Brain microvascular endothelial cell (primary cell): ENCODE data around the gene GJB3.
A peak's percentile ranks its signal among the peaks of the same experiment; 100 is the strongest.

Source experiments
- DNase-seq: peaks from one replicate; pipeline ENCODE4 v3.0.0-alpha.2; 2020
- H3K27ac ChIP-seq: fragments of 250-450 bp; sonication (Bioruptor Pico); 2 replicates; pipeline ENCODE4 v1.5.1; 2020; ENCODE audit warnings: mild to moderate bottlenecking, moderate library complexity
- H3K27me3 ChIP-seq: fragments of 250-450 bp; sonication (Bioruptor Pico); replicated peaks from 2 replicates; pipeline ENCODE4 v1.5.1; 2020; ENCODE audit warnings: mild to moderate bottlenecking
- H3K36me3 ChIP-seq: fragments of 250-450 bp; sonication (Bioruptor Pico); replicated peaks from 2 replicates; pipeline ENCODE4 v1.5.1; 2020; ENCODE audit warnings: mild to moderate bottlenecking
- H3K4me3 ChIP-seq: 2 replicates; pipeline ENCODE4 v1.5.1; 2011; ENCODE audit warnings: low read depth, mild to moderate bottlenecking, control low read depth, low read length, moderate library complexity
- in situ Hi-C: cut with HindIII; loops from 2 replicates; pipeline ENCODE4 v1.10.0; 2017; ENCODE audit warnings: low sequenced_read_pairs, low pct_ligation_motif_present
- TF ChIP-seq, protein P1 (sequence below): IDR thresholded peaks from 2 replicates; pipeline ENCODE4 v1.5.1; 2011; ENCODE audit warnings: low read depth, mild to moderate bottlenecking, moderate library complexity, low read length, control low read depth, inconsistent platforms; ENCODE audit errors: missing control alignments

Gene GJB3

DNA sequence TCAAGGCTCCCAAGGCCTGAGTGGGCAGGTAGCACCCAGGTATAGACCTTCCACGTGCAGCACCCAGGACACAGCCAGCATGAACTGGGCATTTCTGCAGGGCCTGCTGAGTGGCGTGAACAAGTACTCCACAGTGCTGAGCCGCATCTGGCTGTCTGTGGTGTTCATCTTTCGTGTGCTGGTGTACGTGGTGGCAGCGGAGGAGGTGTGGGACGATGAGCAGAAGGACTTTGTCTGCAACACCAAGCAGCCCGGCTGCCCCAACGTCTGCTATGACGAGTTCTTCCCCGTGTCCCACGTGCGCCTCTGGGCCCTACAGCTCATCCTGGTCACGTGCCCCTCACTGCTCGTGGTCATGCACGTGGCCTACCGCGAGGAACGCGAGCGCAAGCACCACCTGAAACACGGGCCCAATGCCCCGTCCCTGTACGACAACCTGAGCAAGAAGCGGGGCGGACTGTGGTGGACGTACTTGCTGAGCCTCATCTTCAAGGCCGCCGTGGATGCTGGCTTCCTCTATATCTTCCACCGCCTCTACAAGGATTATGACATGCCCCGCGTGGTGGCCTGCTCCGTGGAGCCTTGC lies 19.7 kb upstream of the GJB3 start:
- in situ Hi-C loops: no loop called here
- TF ChIP-seq, protein P1, sequence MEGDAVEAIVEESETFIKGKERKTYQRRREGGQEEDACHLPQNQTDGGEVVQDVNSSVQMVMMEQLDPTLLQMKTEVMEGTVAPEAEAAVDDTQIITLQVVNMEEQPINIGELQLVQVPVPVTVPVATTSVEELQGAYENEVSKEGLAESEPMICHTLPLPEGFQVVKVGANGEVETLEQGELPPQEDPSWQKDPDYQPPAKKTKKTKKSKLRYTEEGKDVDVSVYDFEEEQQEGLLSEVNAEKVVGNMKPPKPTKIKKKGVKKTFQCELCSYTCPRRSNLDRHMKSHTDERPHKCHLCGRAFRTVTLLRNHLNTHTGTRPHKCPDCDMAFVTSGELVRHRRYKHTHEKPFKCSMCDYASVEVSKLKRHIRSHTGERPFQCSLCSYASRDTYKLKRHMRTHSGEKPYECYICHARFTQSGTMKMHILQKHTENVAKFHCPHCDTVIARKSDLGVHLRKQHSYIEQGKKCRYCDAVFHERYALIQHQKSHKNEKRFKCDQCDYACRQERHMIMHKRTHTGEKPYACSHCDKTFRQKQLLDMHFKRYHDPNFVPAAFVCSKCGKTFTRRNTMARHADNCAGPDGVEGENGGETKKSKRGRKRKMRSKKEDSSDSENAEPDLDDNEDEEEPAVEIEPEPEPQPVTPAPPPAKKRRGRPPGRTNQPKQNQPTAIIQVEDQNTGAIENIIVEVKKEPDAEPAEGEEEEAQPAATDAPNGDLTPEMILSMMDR: no peak
- no peaks in the 10 kb centered on the region for H3K36me3 ChIP-seq

DNA sequence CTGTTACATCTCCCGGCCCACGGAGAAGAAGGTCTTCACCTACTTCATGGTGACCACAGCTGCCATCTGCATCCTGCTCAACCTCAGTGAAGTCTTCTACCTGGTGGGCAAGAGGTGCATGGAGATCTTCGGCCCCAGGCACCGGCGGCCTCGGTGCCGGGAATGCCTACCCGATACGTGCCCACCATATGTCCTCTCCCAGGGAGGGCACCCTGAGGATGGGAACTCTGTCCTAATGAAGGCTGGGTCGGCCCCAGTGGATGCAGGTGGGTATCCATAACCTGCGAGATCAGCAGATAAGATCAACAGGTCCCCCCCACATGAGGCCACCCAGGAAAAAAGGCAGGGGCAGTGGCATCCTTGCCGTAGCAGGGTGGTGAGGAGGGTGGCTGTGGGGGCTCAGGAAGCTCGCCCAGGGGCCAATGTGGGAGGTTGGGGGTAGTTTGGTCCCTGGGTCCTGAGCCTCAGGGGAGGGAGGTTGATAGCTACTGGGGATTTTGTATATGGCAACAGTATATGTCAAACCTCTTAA lies 19.2 kb upstream of the GJB3 start:
- DNase-seq: no peak
- Histone ChIP-seq H3K4me3 (no peak overlapping the region), H3K36me3 (no peaks in the 10 kb centered on the region), H3K27ac (no peak overlapping the region), H3K27me3 (no peaks in the 10 kb centered on the region)
- in situ Hi-C loops: no loop called here
- TF ChIP-seq, protein P1: no peak

More for the DNA sequence above, 19.7 kb upstream of the GJB3 start:
- Histone ChIP-seq H3K27ac (no peak overlapping the region), H3K27me3 (no peaks in the 10 kb centered on the region), H3K4me3 (no peak overlapping the region)
- DNase-seq: no peak

DNA sequence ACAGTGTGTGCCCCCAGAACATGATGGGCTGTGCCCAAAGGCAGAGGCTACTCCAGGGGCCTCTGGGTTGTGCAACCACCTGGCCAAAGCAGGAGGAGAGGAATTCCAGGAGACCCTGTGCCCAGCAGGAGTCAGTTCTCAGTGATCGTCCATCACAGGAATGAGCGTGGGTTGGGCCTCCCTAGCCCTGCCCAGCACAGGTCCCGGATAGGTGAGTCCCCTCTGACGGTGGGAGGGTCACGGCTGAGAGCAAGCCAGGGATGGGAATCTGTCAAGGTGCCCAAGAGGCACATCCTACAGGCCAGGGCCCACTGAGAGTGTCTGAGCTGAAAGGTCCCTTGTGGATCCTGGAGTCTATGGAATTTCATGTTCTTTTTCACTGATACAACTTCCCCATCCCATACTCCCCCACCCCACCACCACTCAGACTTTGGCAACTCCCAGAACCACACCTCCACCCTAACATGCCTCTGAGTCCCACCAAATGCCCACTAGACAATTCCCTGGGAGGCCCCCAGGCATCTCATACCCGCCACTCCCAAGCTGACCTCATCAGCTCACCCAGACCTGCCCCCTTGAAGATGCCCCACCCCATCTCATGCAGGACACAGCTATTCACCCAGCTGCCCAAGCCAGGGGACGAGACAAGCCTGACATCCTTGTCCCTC lies 18.4 kb upstream of the GJB3 start:
- no peak overlapping the region for H3K4me3 ChIP-seq
- TF ChIP-seq, protein P1: no peak
- in situ Hi-C loops: no loop called here
- no peak overlapping the region for H3K27ac ChIP-seq
- no peaks in the 10 kb centered on the region for H3K27me3 ChIP-seq
- no peak for DNase-seq
- no peaks in the 10 kb centered on the region for H3K36me3 ChIP-seq

DNA sequence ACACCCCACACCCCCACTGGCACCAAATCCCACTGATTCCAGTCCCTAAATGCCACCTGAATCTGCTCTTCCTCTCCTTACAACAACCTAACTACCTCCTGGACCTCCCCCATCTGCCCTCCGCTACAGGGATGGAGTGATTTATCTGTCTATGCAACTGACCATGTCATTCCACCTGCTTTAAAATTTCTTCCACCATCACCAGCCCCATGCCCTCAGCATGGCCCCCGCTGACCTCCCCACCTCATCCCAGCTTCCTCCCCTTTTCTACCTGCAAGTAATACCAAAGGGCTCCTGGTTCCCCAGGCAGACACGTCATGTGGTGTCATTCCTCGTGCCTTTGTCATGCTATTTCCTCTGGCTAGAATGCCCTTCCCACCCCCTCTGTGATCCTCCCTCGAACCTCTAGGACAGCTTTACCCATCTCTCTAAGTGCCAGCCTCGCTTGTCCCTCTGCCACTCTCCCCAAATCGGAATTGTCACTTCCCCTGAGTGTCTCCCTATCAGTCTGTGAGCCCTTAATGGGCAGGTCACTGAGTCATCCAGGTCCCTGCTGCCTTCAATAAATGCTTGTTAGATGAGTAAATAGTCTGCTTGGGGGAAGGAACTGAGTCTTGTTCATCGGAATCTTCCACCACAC lies 17.8 kb upstream of the GJB3 start:
- no peaks in the 10 kb centered on the region for H3K36me3 ChIP-seq
- no peak overlapping the region for H3K27ac ChIP-seq
- TF ChIP-seq, protein P1: no peak
- in situ Hi-C loops: no loop called here
- no peak overlapping the region for H3K4me3 ChIP-seq
- H3K27me3 ChIP-seq: no peaks in the 10 kb centered on the region
- DNase-seq: peak; percentile 24

DNA sequence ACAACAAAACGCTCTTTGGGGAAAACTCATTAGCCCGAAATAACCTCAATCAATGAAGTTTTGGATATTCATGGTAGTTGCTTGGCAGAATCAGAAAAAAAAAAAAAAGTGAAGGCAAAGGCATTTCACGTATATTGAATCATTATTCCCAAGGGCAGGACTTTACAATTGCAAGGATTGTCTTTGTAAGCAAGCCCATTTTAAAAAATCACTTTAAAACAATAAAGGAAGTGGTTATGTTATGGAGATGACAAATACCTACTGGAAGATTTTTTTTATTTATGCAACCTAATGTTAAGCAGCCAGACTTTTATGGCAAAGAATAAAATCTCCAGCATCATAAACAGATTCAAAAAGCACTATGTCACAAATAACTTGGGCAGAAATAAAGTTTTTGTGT lies 12.2 kb upstream of the GJB3 start:
- no peak overlapping the region for H3K4me3 ChIP-seq
- H3K36me3 ChIP-seq: no peaks in the 10 kb centered on the region
- no peak overlapping the region for H3K27ac ChIP-seq
- DNase-seq: no peak
- TF ChIP-seq, protein P1: no peak
- in situ Hi-C loops: no loop called here
- no peaks in the 10 kb centered on the region for H3K27me3 ChIP-seq
